Stimulated activated CD8-positive, alpha-beta memory T cell treated with anti-CD3 and anti-CD28 coated beads, Interleukin-4, amount 100 ng/mL, for 48 hours (primary cell): ENCODE measurements around the gene AMDHD1.

Experiments used
- DNase-seq: peaks from one replicate; pipeline ENCODE4 v3.0.0-alpha.2; 2020

AMDHD1 gene

GRCh38 chr12:95996034-95996658 lies 53.0 kb downstream of the AMDHD1 start, which contains the start of gene HAL:
Gene HAL (minus strand): TSS chr12:95996344. CDS start chr12:95995910, 434 bp downstream.
- DNase-seq, result no peak

DNA sequence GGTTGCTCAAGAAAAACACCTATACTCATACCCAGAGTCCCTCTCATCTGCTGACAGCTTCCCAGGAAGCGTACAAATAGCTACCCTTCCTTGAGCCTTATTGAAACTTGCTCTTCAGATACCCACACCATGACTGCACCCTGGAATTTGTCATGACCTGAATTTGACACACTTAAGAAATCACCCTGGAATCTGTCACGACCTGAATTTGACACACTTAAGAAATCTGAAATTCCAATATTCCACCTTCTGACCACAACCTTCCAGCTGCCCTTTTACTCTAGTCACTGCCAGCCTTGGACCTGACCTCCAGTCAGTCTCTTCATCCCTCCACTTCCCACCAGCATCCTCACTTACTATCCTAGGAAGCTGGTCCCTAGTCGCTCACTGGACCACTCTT lies 54.1 kb downstream of the AMDHD1 start:
- no peak for DNase-seq

GRCh38 chr12:95997911-95998510 lies 54.9 kb downstream of the AMDHD1 start:
- DNase-seq, result no peak

- peak; percentile 42 for DNase-seq
Measured at GRCh38 chr12:95998611-95999286, 55.6 kb downstream of the AMDHD1 start.

GRCh38 chr12:95999484-95999883 lies 56.4 kb downstream of the AMDHD1 start:
- no peak for DNase-seq

GRCh38 chr12:96000858-96001257 lies 57.7 kb downstream of the AMDHD1 start:
- no peak for DNase-seq

DNA sequence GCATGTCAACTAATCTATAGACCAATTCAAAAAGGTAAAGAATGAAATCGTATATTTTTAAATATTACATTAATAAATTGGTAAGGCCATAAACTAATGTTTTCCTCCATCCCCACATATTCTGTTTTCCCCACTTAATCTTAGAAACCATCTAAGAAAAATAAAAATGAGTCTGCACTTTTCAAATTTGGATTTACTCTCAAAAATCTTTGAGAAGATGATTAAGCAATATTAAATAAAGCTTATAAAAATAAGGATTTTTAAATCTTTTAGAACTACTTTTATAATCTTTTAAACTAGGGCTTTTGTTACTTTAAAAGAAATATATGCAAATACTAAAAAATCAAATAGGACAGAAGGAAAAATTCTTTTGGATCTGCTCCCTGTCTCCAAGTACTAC lies 63.6 kb downstream of the AMDHD1 start:
- DNase-seq, result no peak

GRCh38 chr12:96007729-96008128 lies 64.6 kb downstream of the AMDHD1 start:
- no peak for DNase-seq

DNA sequence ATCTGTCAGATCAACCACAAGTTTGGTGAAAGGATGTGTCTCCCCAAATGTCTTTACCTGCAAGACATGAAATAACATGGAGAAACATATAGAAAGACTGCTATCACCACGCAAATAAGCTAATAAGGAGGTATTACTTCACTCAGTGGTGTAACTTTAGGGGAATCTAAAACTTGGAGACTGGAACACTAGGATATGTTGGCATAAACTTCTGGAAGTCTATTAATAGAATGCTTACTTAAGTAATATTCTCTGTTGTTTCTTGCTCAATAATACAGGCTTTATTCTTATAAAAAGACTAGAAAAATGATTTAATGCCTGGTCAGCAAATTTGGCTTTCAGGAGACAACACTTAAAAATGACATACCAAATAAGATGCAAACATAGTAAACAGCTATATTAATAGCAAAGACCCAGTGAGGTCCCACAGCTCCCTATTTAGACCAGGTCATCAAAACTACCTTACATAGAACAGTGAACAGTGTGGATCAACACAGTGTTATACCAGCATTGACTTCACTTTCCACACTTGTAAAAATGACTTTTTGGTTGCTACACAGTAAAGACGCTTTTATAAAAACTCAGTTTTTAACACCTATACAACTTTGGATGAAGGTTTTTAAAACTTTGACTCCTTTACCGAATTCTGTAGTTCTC lies 71.9 kb downstream of the AMDHD1 start:
- no peak for DNase-seq

- DNase-seq, result no peak
Measured at GRCh38 chr12:96015672-96016071, 72.5 kb downstream of the AMDHD1 start.
